Bronchus fibroblast of lung (primary cell): ENCODE measurements around the gene EDRF1. TPM values are rescaled to one million over a fixed set of nuclear protein-coding genes. Genes with fewer than 3 reads are reported as not detected.

Experiments
- total RNA-seq: library from RNA; depleted of rRNA; stranded (reverse); fragments of >200 nt; gene quantifications from 2 replicates; pipeline ENCODE4 v1.2.3, GENCODE V29; 2015

Gene EDRF1
- 11.9 and 15.0 TPM in 2 replicates for total RNA-seq

GRCh38 chr10:125719173-125720001, at the start of gene EDRF1:
Gene EDRF1 (plus strand): TSS chr10:125719709. CDS start chr10:125719808, 99 bp downstream.

GRCh38 chr10:125683063-125683462, 36.4 kb upstream of the EDRF1 start, which contains the start of gene TEX36:
Gene TEX36 (minus strand): TSS chr10:125683163. CDS start chr10:125682989, 174 bp downstream.

GRCh38 chr10:125775491-125776106, 56.1 kb downstream of the EDRF1 start, which contains the start of gene MMP21:
Gene MMP21 (minus strand): TSS chr10:125775821. CDS start chr10:125775821, 0 bp downstream.

Other genes starting within 250 kb of the EDRF1 start
- gene TEX36, start 36.5 kb upstream of the EDRF1 start, total RNA-seq = not detected in 2 replicates
- not detected in 2 replicates for gene MMP21, start 56.1 kb downstream of the EDRF1 start, total RNA-seq
- gene UROS, start 103.5 kb downstream of the EDRF1 start, total RNA-seq = 59.3 and 60.2 TPM in 2 replicates
- gene BCCIP, start 103.8 kb downstream of the EDRF1 start, total RNA-seq = 48.6 and 53.5 TPM in 2 replicates
- 16.6 and 19.7 TPM in 2 replicates for gene DHX32, start 161.6 kb downstream of the EDRF1 start, total RNA-seq
- gene FANK1, start 176.9 kb downstream of the EDRF1 start, total RNA-seq = 0.59 and 0.84 TPM in 2 replicates